Type B pancreatic cell (in vitro differentiated cells): Measurements from ENCODE around the gene TRIM47. TPM values are rescaled to one million over a fixed set of nuclear protein-coding genes. Genes with fewer than 3 reads are reported as not detected.

Experiments
- DNase-seq: peaks from one replicate; pipeline ENCODE4 v3.0.0; 2021; ENCODE audit warnings: mixed read lengths; ENCODE audit not compliant: unreplicated experiment; ENCODE audit errors: extremely low spot score
- H3K27ac Mint-ChIP-seq: 2 replicates; pipeline ENCODE4 v1.8.0; 2021; ENCODE audit warnings: mild to moderate bottlenecking, mixed read lengths
- H3K27me3 Mint-ChIP-seq: 2 replicates; pipeline ENCODE4 v1.8.0; 2021; ENCODE audit warnings: mixed read lengths
- H3K36me3 Mint-ChIP-seq: 2 replicates; pipeline ENCODE4 v1.8.0; 2021; ENCODE audit warnings: mixed read lengths
- H3K4me1 Mint-ChIP-seq: one replicate; pipeline ENCODE4 v1.8.0; 2021; ENCODE audit warnings: mixed read lengths; ENCODE audit not compliant: unreplicated experiment
- H3K4me3 Mint-ChIP-seq: 2 replicates; pipeline ENCODE4 v1.8.0; 2021; ENCODE audit warnings: mild to moderate bottlenecking, mixed read lengths
- H3K9me3 Mint-ChIP-seq: 2 replicates; pipeline ENCODE4 v1.8.0; 2021; ENCODE audit warnings: mixed read lengths
- CTCF ChIP-seq: fragments of 200-600 bp; sonication (generic); conservative IDR thresholded peaks from 2 replicates; pipeline ENCODE4 v1.5.0; 2021; ENCODE audit warnings: antibody characterized with exemption, mild to moderate bottlenecking
- total RNA-seq: library from RNA; stranded (reverse); gene quantifications from 2 replicates; pipeline ENCODE4 v1.2.1, GENCODE V29; 2021; ENCODE audit warnings: low replicate concordance

Gene TRIM47
- total RNA-seq, 1 donor from 2014 or later = 3.1 TPM

DNA sequence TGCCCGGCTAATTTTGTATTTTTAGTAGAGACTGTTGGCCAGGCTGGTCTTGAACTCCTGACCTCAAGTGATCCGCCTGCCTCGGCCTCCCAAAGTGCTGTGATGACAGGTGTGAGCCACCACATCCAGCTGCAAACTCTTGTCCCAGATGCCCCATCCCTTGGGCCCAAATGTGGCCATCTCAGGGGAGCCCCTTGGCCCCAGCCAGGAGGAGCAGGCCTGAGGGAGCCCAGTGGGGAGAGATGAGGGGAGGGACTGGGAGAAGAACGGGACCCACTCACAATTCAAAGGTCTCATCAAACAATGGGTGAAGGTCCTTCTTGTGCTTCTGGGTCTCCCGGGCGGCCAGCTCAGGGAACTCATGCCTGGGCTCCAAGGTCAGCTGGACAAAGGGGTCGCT lies 48.6 kb downstream of the TRIM47 start:
- no peaks in the 10 kb centered on the region for H3K27me3 Mint-ChIP-seq
- TF ChIP-seq CTCF = no peak
- no peaks in the 10 kb centered on the region for H3K9me3 Mint-ChIP-seq
- no peak overlapping the region for H3K4me3 Mint-ChIP-seq
- DNase-seq = no peak
- H3K27ac Mint-ChIP-seq = no peak overlapping the region
- peaks cover 21% of the 10 kb centered on the region for H3K4me1 Mint-ChIP-seq
- no peaks in the 10 kb centered on the region for H3K36me3 Mint-ChIP-seq

- Mint-ChIP-seq H3K9me3 (no peaks in the 10 kb centered on the region), H3K4me3 (no peak overlapping the region), H3K36me3 (no peaks in the 10 kb centered on the region), H3K27ac (no peak overlapping the region), H3K4me1 (peaks cover 21% of the 10 kb centered on the region), H3K27me3 (no peaks in the 10 kb centered on the region)
- no peak for TF ChIP-seq CTCF
- DNase-seq = no peak
Measured at GRCh38 chr17:75828741-75829140, 49.6 kb downstream of the TRIM47 start.

GRCh38 chr17:75828076-75828400 lies 50.3 kb downstream of the TRIM47 start:
- Mint-ChIP-seq H3K27me3 (no peaks in the 10 kb centered on the region), H3K36me3 (no peaks in the 10 kb centered on the region), H3K9me3 (no peaks in the 10 kb centered on the region), H3K4me1 (peaks cover 17% of the 10 kb centered on the region), H3K4me3 (peak overlapping the region; percentile 49), H3K27ac (peak overlapping the region; percentile 55)
- no peak for DNase-seq
- TF ChIP-seq CTCF = no peak

- peak overlapping the region; percentile 87 for H3K27ac Mint-ChIP-seq
Measured at GRCh38 chr17:75827308-75828075, 50.9 kb downstream of the TRIM47 start.

GRCh38 chr17:75826561-75827307 lies 51.6 kb downstream of the TRIM47 start:
- no peaks in the 10 kb centered on the region for H3K9me3 Mint-ChIP-seq
- peak overlapping the region; percentile 87 for H3K27ac Mint-ChIP-seq
- H3K27me3 Mint-ChIP-seq = no peaks in the 10 kb centered on the region
- H3K4me3 Mint-ChIP-seq = no peak overlapping the region
- no peak for DNase-seq
- peaks cover 10% of the 10 kb centered on the region for H3K4me1 Mint-ChIP-seq
- no peaks in the 10 kb centered on the region for H3K36me3 Mint-ChIP-seq
- TF ChIP-seq CTCF = no peak

More at GRCh38 chr17:75827308-75828075, 50.9 kb downstream of the TRIM47 start:
- no peaks in the 10 kb centered on the region for H3K9me3 Mint-ChIP-seq
- DNase-seq = no peak
- peak overlapping the region; percentile 49 for H3K4me3 Mint-ChIP-seq
- H3K4me1 Mint-ChIP-seq = peaks cover 15% of the 10 kb centered on the region
- no peaks in the 10 kb centered on the region for H3K27me3 Mint-ChIP-seq
- TF ChIP-seq CTCF = peak; percentile 85
- H3K36me3 Mint-ChIP-seq = no peaks in the 10 kb centered on the region
